ENCODE measurements around the gene NRG3.
"Not testable (repeated sequence)": the region's sequence is repeated elsewhere in the genome, so short reads cannot be mapped to it uniquely, and the experiment has no call there.

Gene NRG3

DNA sequence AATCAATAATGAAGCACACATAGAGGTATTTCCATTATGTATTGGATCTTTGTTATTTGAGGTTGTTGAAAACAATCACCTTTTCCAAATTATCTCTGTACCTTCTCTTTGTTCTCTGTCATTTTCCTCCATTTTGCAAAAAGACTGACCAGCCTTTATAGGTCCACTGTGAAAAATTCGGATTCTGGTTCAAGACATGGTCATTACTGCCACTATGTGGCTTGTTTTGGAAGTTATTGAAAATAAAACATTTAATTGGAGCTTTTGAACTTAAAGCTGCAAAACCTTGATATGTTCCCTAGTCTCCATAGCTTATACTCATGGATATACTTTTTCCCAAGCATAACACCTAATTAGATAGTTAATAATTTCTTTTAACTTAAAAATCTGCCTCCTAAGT, 1094.4 kb downstream of the NRG3 start:
- no peaks in the 10 kb centered on the region for H3K4me1 ChIP-seq (ENCODE audit: control insufficient read depth, insufficient read depth, low read length)
- H3K9me3 ChIP-seq (ENCODE audit: control insufficient read depth, low read length), result no peaks in the 10 kb centered on the region
- no peaks in the 10 kb centered on the region for H3K36me3 ChIP-seq (ENCODE audit: control insufficient read depth, insufficient read depth, low read length)
- no peak overlapping the region for H3K4me3 ChIP-seq (ENCODE audit: low read length)
- no peak overlapping the region for H3K9ac ChIP-seq (ENCODE audit: low read length)
- H3K27me3 ChIP-seq (ENCODE audit: control insufficient read depth, insufficient read depth, low read length), result no peaks in the 10 kb centered on the region

DNA sequence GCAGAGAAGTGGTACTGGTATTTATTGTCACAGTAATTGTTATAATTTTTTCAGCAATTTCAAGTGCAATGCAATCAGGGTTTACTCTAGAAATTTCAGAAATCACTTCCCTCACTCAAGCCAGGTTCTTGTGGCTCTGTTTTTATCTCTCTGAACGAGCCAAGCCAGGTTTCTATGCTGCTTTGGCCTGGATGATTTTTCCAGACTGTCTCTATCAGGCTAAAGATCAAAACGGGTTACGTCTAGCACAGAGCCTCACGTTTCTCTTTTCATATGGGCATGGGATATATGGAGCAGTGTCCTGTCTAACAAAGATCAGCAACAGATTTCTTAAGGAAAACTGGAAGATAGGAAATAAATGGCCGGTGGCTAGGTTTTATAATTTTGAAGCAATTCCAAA, 1105.3 kb downstream of the NRG3 start:
- no peaks in the 10 kb centered on the region for H3K4me1 ChIP-seq (ENCODE audit: control insufficient read depth, insufficient read depth, low read length)
- no peak overlapping the region for H3K4me3 ChIP-seq (ENCODE audit: low read length)
- no peaks in the 10 kb centered on the region for H3K27me3 ChIP-seq (ENCODE audit: control insufficient read depth, insufficient read depth, low read length)
- H3K9me3 ChIP-seq (ENCODE audit: control insufficient read depth, low read length), result no peaks in the 10 kb centered on the region
- H3K36me3 ChIP-seq (ENCODE audit: control insufficient read depth, insufficient read depth, low read length), result no peaks in the 10 kb centered on the region
- no peak overlapping the region for H3K9ac ChIP-seq (ENCODE audit: low read length)

DNA sequence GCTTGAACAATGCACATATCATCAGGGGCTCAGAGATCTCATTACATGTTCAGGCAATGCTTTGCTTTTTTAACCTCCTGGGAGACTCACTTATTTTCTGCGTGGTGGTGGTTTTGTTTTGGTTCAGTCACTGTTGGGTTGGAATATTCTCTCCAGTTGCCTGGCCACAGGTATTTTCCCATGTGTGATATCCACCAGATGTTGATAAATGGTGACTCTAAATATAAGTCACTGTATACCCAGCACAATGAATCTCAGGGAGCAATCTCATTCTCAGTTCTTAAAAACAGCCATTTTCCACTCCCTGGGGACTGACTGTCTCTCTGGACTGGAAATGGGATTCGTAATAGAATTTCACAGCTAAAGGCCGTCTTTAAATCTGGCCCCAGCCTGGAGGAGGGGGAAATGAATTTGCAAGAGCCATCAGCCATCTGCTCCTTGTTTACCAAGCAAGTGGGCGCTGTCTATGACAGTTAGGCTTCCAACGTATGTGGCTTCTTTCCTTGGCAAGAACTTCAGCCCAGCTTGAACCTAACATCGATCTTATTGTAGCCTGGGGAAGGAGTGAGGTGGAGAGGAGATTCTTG, 1106.2 kb downstream of the NRG3 start:
- Histone ChIP-seq H3K4me1 (ENCODE audit: control insufficient read depth, insufficient read depth, low read length) (no peaks in the 10 kb centered on the region), H3K9ac (ENCODE audit: low read length) (no peak overlapping the region), H3K27me3 (ENCODE audit: control insufficient read depth, insufficient read depth, low read length) (no peaks in the 10 kb centered on the region), H3K36me3 (ENCODE audit: control insufficient read depth, insufficient read depth, low read length) (no peaks in the 10 kb centered on the region), H3K9me3 (ENCODE audit: control insufficient read depth, low read length) (no peaks in the 10 kb centered on the region), H3K4me3 (ENCODE audit: low read length) (no peak overlapping the region)

DNA sequence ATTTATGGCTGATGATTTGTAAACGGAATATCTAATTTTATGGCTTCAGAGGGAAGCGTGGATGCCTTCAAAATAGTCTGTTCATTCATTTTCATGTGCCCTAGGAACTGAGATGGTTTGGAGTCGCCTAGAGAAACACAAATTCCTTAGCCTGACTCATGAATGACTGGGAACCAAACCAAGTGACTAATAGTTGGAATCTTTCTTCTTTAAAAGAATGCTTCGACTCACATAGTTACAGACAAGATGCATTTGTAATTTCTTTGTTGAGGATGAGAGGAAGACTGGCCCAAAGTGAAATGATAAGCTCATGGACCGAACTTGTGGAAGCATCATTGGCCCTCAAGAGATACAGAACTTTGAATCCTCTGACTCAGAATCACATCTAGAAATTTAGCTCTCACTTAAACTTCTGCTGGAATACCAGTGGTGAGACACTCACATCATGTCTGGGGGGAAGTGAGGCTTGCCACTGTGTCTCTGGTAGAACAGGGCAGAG, 1107.2 kb downstream of the NRG3 start:
- no peaks in the 10 kb centered on the region for H3K36me3 ChIP-seq (ENCODE audit: control insufficient read depth, insufficient read depth, low read length)
- H3K4me1 ChIP-seq (ENCODE audit: control insufficient read depth, insufficient read depth, low read length), result no peaks in the 10 kb centered on the region
- H3K27me3 ChIP-seq (ENCODE audit: control insufficient read depth, insufficient read depth, low read length), result no peaks in the 10 kb centered on the region
- no peak overlapping the region for H3K9ac ChIP-seq (ENCODE audit: low read length)
- no peak overlapping the region for H3K4me3 ChIP-seq (ENCODE audit: low read length)
- no peaks in the 10 kb centered on the region for H3K9me3 ChIP-seq (ENCODE audit: control insufficient read depth, low read length)

DNA sequence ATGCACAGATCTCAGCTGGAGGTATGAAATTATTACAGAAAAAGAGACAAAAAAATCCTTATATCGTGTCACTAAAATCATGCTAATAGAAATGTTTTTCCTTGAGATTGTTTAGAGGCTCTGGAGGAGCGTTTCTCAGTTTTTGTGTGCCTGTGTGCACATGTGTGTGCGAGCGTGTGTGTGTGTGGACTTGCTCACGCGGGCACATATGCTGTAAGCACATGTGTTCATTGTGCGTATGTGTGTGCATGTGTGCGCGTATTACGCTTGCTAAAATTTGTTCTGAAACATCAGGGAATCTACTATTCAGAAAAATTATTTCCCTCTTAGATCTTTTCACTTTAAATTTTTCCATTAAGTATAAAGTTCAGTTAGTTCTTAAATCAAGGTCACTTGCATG, 1111.2 kb downstream of the NRG3 start:
- H3K36me3 ChIP-seq (ENCODE audit: control insufficient read depth, insufficient read depth, low read length), result no peaks in the 10 kb centered on the region
- no peaks in the 10 kb centered on the region for H3K9me3 ChIP-seq (ENCODE audit: control insufficient read depth, low read length)
- no peak overlapping the region for H3K9ac ChIP-seq (ENCODE audit: low read length)
- H3K4me1 ChIP-seq (ENCODE audit: control insufficient read depth, insufficient read depth, low read length), result no peaks in the 10 kb centered on the region
- no peaks in the 10 kb centered on the region for H3K27me3 ChIP-seq (ENCODE audit: control insufficient read depth, insufficient read depth, low read length)
- H3K4me3 ChIP-seq (ENCODE audit: low read length), result no peak overlapping the region

DNA sequence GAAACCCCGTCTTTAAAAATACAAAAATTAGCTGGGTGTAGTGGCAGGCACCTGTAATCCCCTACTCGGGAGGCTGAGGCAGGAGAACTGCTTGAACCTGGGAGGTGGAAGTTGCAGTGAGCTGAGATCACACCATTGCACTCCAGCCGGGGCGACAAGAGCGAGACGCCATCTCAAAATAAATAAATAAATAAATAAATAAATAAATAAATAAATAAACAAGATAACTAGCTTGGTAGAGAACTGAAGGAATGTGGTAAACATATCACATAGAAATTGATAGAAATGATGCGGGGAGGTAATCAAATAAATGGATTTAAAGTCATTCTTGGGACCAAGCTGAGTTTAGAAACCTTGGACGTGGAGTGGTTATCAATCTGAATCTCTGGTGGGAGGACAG, 1131.5 kb downstream of the NRG3 start:
- not testable (repeated sequence) for H3K4me1 ChIP-seq (ENCODE audit: control insufficient read depth, insufficient read depth, low read length); H3K9ac ChIP-seq (ENCODE audit: low read length); H3K36me3 ChIP-seq (ENCODE audit: control insufficient read depth, insufficient read depth, low read length); H3K9me3 ChIP-seq (ENCODE audit: control insufficient read depth, low read length); H3K4me3 ChIP-seq (ENCODE audit: low read length); H3K27me3 ChIP-seq (ENCODE audit: control insufficient read depth, insufficient read depth, low read length)

DNA sequence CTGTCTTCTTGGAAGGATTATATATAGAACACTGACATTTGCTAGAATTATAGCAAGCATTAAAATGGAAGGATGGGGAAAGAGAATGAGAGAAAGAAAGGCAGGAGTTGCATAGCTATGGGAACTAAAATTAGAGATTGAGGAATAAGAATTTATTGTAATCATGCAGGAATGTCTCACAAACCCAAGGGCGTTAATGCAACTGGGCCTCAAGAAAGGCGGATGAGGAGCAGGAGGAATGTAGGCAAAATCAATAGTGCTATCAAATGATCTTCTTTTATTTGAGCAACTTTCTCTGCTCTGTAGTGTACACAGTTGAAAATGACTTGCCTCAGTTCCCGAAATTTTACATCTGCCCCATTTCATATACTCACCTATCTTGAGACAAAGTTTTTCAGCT, 1132.5 kb downstream of the NRG3 start:
- Histone ChIP-seq H3K9ac (ENCODE audit: low read length) (no peak overlapping the region), H3K27me3 (ENCODE audit: control insufficient read depth, insufficient read depth, low read length) (no peaks in the 10 kb centered on the region), H3K4me1 (ENCODE audit: control insufficient read depth, insufficient read depth, low read length) (no peaks in the 10 kb centered on the region), H3K36me3 (ENCODE audit: control insufficient read depth, insufficient read depth, low read length) (no peaks in the 10 kb centered on the region), H3K4me3 (ENCODE audit: low read length) (no peak overlapping the region), H3K9me3 (ENCODE audit: control insufficient read depth, low read length) (no peaks in the 10 kb centered on the region)

DNA sequence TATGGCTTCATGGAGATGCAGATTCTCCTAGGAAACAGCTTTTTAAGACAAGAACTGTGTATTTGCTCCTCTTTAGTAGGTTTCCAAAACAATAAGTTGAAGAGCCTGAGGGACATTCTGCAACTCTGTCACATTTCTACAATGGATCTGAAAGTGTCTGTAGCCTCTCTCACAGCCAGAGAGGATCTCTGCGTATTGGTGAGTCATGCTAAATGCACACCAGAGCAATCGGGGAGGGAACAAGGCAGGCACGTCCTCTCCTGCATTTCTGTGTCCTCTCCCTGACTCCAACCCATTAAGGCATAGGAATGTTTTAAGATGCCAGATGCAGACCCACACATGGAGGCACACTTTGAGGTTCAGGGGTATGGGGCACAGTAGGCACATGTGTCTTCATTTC, 1137.9 kb downstream of the NRG3 start:
- Histone ChIP-seq H3K4me3 (ENCODE audit: low read length) (no peak overlapping the region), H3K9me3 (ENCODE audit: control insufficient read depth, low read length) (no peaks in the 10 kb centered on the region), H3K9ac (ENCODE audit: low read length) (no peak overlapping the region), H3K4me1 (ENCODE audit: control insufficient read depth, insufficient read depth, low read length) (no peaks in the 10 kb centered on the region), H3K36me3 (ENCODE audit: control insufficient read depth, insufficient read depth, low read length) (no peaks in the 10 kb centered on the region), H3K27me3 (ENCODE audit: control insufficient read depth, insufficient read depth, low read length) (no peaks in the 10 kb centered on the region)

DNA sequence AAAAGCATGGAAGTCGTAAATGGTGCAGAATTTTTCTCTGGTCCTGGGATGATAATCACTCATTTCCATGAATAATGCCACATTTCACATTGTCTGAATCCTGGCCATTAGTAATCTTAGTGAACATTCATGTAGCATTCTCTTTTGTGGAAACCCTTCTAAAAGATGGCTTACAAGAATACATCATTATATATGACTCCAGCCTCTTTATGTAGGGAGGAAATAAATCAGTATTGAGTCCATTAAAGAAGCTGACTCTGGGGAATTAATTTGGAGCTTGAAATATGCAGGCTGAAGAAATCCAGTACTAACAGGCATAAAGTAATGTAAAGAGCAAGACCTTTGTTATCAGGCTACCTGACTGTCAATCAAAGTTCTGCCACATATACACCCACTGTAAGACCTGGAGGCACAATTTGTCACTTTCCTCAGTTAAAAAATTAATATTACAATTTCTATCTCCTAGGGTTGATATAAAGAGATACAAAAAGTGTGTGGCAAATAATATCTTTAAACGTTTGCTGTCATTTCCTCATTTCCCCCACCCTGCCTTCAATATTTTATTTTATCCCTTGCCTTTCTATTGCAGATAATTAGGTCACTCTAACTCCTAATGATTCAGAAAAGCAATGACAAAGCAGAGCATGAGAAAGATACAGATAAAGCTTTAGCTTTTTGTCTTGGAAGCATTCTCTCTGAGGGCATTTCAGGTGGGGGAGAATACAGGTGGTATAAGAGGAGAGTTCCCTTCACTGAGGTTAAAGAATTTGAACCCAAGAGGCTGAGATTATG, 1142.3 kb downstream of the NRG3 start:
- Histone ChIP-seq H3K36me3 (ENCODE audit: control insufficient read depth, insufficient read depth, low read length) (no peaks in the 10 kb centered on the region), H3K9me3 (ENCODE audit: control insufficient read depth, low read length) (no peaks in the 10 kb centered on the region), H3K4me3 (ENCODE audit: low read length) (no peak overlapping the region), H3K27me3 (ENCODE audit: control insufficient read depth, insufficient read depth, low read length) (no peaks in the 10 kb centered on the region), H3K4me1 (ENCODE audit: control insufficient read depth, insufficient read depth, low read length) (no peaks in the 10 kb centered on the region), H3K9ac (ENCODE audit: low read length) (no peak overlapping the region)

DNA sequence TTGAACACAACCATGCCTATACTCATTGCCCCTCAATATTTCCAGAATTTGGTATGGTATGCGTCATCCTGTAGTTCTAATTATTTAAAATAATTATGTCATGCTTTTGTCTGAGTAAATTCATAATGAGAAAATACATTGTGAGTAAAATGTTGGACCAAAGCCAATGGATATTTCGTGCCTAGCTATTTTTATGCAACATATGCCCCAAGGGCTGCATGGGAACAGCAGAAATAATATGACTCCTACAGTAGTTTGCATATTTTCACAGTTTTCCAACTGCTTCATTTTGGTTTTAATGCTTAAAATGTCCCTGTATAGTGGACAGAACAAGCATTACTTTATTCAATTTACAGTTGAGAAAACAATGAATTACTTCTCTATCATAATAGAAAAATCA, 1148.7 kb downstream of the NRG3 start:
- H3K4me1 ChIP-seq (ENCODE audit: control insufficient read depth, insufficient read depth, low read length), result no peaks in the 10 kb centered on the region
- H3K27me3 ChIP-seq (ENCODE audit: control insufficient read depth, insufficient read depth, low read length), result no peaks in the 10 kb centered on the region
- no peaks in the 10 kb centered on the region for H3K9me3 ChIP-seq (ENCODE audit: control insufficient read depth, low read length)
- H3K4me3 ChIP-seq (ENCODE audit: low read length), result no peak overlapping the region
- H3K36me3 ChIP-seq (ENCODE audit: control insufficient read depth, insufficient read depth, low read length), result no peaks in the 10 kb centered on the region
- no peak overlapping the region for H3K9ac ChIP-seq (ENCODE audit: low read length)
